Mesothelial cell of epicardium (in vitro differentiated cells): ENCODE data around the gene NID2. TPM values are rescaled to one million over a fixed set of nuclear protein-coding genes. Genes with fewer than 3 reads are reported as not detected.
A peak's percentile ranks its signal among the peaks of the same experiment; 100 is the strongest.

Experiments
- DNase-seq, 2 experiments: peaks; one replicate each; pipeline ENCODE4 v3.0.0; 2021; ENCODE audit warnings: low spot score in 2 of 2; ENCODE audit not compliant: unreplicated experiment in 2 of 2
- H3K27ac Mint-ChIP-seq: 2 replicates; pipeline ENCODE4 v1.8.0; 2021; ENCODE audit warnings: mixed read lengths
- H3K27me3 Mint-ChIP-seq: 2 replicates; pipeline ENCODE4 v1.8.0; 2021; ENCODE audit warnings: low read depth, mixed read lengths
- H3K36me3 Mint-ChIP-seq: 2 replicates; pipeline ENCODE4 v1.8.0; 2021; ENCODE audit warnings: mixed read lengths
- H3K4me1 Mint-ChIP-seq: 2 replicates; pipeline ENCODE4 v1.8.0; 2021; ENCODE audit warnings: mixed read lengths
- H3K4me3 Mint-ChIP-seq: 2 replicates; pipeline ENCODE4 v1.8.0; 2021; ENCODE audit warnings: mild to moderate bottlenecking, moderate library complexity, mixed read lengths
- H3K9me3 Mint-ChIP-seq: 2 replicates; pipeline ENCODE4 v1.8.0; 2021; ENCODE audit warnings: mixed read lengths
- CTCF ChIP-seq: fragments of 200-600 bp; sonication (generic); IDR thresholded peaks from one replicate; pipeline ENCODE4 v1.5.0; 2021; ENCODE audit warnings: antibody characterized with exemption; ENCODE audit not compliant: unreplicated experiment
- total RNA-seq: library from RNA; stranded (reverse); gene quantifications from 3 replicates; pipeline ENCODE4 v1.2.1, GENCODE V29; 2021

Gene NID2
- total RNA-seq, 1 donor from 2014 or later, result 120 TPM

GRCh38 chr14:52110441-52111086, 41.7 kb upstream of the NID2 start:
- Mint-ChIP-seq H3K4me3 (no peak overlapping the region), H3K27ac (no peak overlapping the region), H3K36me3 (no peaks in the 10 kb centered on the region), H3K9me3 (no peaks in the 10 kb centered on the region), H3K27me3 (peaks cover 4% of the 10 kb centered on the region), H3K4me1 (no peaks in the 10 kb centered on the region)
- TF ChIP-seq CTCF, result no peak
- DNase-seq, result no peak

- H3K27me3 Mint-ChIP-seq, result peaks cover 1% of the 10 kb centered on the region
- no peaks in the 10 kb centered on the region for H3K9me3 Mint-ChIP-seq
- no peaks in the 10 kb centered on the region for H3K4me1 Mint-ChIP-seq
- no peak overlapping the region for H3K4me3 Mint-ChIP-seq
- no peak for DNase-seq
- no peak for TF ChIP-seq CTCF
- H3K27ac Mint-ChIP-seq, result no peak overlapping the region
- no peaks in the 10 kb centered on the region for H3K36me3 Mint-ChIP-seq
Measured at GRCh38 chr14:52108823-52109222, 40.0 kb upstream of the NID2 start.

GRCh38 chr14:52106840-52107239, 38.0 kb upstream of the NID2 start:
- no peaks in the 10 kb centered on the region for H3K36me3 Mint-ChIP-seq
- no peaks in the 10 kb centered on the region for H3K9me3 Mint-ChIP-seq
- H3K4me1 Mint-ChIP-seq, result no peaks in the 10 kb centered on the region
- no peak for DNase-seq
- H3K27me3 Mint-ChIP-seq, result no peaks in the 10 kb centered on the region
- H3K27ac Mint-ChIP-seq, result peak overlapping the region; percentile 36
- no peak for TF ChIP-seq CTCF
- no peak overlapping the region for H3K4me3 Mint-ChIP-seq

GRCh38 chr14:52103416-52103815, 34.6 kb upstream of the NID2 start:
- no peak for DNase-seq
- Mint-ChIP-seq H3K9me3 (no peaks in the 10 kb centered on the region), H3K4me3 (no peak overlapping the region), H3K4me1 (no peaks in the 10 kb centered on the region), H3K27me3 (no peaks in the 10 kb centered on the region), H3K36me3 (no peaks in the 10 kb centered on the region), H3K27ac (no peak overlapping the region)
- TF ChIP-seq CTCF, result no peak

- H3K27me3 Mint-ChIP-seq, result peaks cover 3% of the 10 kb centered on the region
- H3K4me3 Mint-ChIP-seq, result no peak overlapping the region
- peaks cover 2% of the 10 kb centered on the region for H3K4me1 Mint-ChIP-seq
- H3K27ac Mint-ChIP-seq, result no peak overlapping the region
- TF ChIP-seq CTCF, result no peak
- H3K36me3 Mint-ChIP-seq, result no peaks in the 10 kb centered on the region
- DNase-seq, result no peak
- H3K9me3 Mint-ChIP-seq, result peaks cover 3% of the 10 kb centered on the region
Measured at GRCh38 chr14:52095794-52096193, 26.9 kb upstream of the NID2 start.

GRCh38 chr14:52095336-52095735, 26.5 kb upstream of the NID2 start:
- no peak for DNase-seq
- no peaks in the 10 kb centered on the region for H3K36me3 Mint-ChIP-seq
- TF ChIP-seq CTCF, result no peak
- no peak overlapping the region for H3K4me3 Mint-ChIP-seq
- H3K27me3 Mint-ChIP-seq, result peaks cover 3% of the 10 kb centered on the region
- peak overlapping the region; percentile 13 for H3K27ac Mint-ChIP-seq
- H3K9me3 Mint-ChIP-seq, result peaks cover 3% of the 10 kb centered on the region
- peaks cover 2% of the 10 kb centered on the region for H3K4me1 Mint-ChIP-seq
